RCC 7860 (cell line): Measurements from ENCODE around the gene TYRO3.

ENCODE experiments used
- DNase-seq: peaks from one replicate; pipeline ENCODE4 v3.0.0-alpha.2; 2015; ENCODE audit warnings: low spot score
- FAIRE-seq: peaks from 2 replicates; lab custom pipeline; 2012; peaks lifted over from hg19 to GRCh38; lab: Jason Lieb, UNC

The TYRO3 gene

GRCh38 chr15:41558400-41559238 lies at the start of gene TYRO3:
Gene TYRO3, plus strand, starts transcription at chr15:41559212. Its CDS starts 46 bp downstream, at chr15:41559258.
- DNase-seq (peak; percentile 19), FAIRE-seq (no peak)

DNA sequence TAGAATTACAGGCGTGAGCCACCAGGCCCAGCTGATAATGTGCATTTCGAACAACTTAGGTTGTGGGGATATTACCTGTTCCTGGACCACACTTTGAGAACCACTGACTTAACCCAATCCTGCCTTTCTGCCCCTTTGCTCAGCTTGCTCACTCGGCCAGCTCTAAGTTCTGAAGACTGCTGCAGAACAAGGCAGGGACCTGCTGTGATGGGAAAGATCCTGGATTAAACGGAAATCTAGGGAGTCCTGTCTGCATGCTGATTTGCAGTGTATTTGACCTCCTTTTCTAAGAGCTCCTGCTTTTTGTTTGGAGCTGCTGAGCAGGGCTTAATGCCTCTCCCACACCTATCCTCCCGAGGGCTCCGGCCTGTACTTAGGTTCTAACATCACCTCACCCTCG lies 48.3 kb upstream of the TYRO3 start:
- DNase-seq (no peak), FAIRE-seq (no peak)

- DNase-seq (no peak), FAIRE-seq (no peak)
Observed at GRCh38 chr15:41511331-41511898, 47.6 kb upstream of the TYRO3 start.

- FAIRE-seq (no peak), DNase-seq (no peak)
Observed at GRCh38 chr15:41511899-41512369, 47.1 kb upstream of the TYRO3 start.

GRCh38 chr15:41512512-41512939 lies 46.5 kb upstream of the TYRO3 start:
- FAIRE-seq, result no peak
- DNase-seq, result no peak

- DNase-seq, result no peak
- no peak for FAIRE-seq
Observed at GRCh38 chr15:41512940-41513505, 46.0 kb upstream of the TYRO3 start.

DNA sequence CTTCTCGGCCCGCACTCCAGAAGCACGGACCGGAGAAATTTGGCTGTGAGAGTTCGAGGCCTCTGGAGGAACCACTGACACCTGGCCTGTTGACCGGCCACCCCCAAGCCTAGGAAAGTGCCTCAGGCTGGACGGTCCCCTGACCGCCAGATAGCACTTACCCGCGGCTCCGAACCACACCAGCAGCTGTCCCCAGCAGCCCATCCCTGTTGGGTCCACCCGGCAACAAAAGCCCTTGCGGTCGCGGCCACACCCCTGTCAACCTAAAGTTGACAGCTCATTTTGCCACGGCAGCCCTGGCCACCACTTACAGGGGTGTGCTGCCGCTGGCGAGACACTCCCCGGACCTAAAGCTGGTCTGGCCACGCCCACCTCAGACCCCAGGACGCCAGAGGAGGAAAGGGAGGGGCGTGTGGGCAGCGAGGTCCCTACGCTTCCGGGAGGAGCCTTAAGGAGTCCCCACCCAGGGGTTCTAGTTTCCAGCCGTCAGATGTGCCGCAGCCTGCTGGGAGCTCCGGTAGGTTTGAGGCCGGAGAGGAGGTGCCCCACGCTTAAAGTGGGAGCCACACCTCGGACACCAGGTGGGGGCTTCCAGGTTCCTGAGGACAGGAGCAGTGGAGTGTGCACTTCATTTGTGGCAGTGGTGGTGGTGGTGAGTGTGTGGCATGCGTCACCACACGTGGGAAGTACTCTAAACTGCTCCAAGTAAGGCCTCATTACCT lies 45.3 kb upstream of the TYRO3 start, which contains the start of gene LTK:
Gene LTK, minus strand, starts transcription at position 322 of the 722 bp plus-strand sequence. Its CDS starts 118 bp downstream, at position 204.
- DNase-seq (no peak), FAIRE-seq (no peak)

- no peak for FAIRE-seq
- no peak for DNase-seq
Observed at GRCh38 chr15:41517895-41518449, 41.0 kb upstream of the TYRO3 start.

DNA sequence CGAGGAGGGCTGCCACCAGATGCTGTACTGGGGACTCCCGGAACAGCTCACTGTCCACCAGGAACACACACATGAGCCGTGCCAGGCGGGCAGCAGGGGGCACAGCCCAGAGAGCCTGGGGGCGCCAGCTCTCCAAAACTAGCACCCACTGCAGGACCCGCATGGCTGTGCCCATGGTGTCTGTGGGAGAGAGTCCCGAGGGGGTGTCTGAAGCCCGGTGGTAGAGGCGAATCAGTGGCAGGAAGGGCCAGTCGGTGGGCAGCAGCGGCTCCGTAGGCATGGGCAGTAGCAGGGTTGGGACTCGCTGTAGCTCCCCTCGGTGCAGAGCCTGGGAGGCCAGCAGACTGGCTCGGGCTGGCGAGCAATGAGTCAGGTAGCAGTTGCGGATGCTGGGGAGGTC lies 38.4 kb upstream of the TYRO3 start:
- DNase-seq, result no peak
- no peak for FAIRE-seq

DNA sequence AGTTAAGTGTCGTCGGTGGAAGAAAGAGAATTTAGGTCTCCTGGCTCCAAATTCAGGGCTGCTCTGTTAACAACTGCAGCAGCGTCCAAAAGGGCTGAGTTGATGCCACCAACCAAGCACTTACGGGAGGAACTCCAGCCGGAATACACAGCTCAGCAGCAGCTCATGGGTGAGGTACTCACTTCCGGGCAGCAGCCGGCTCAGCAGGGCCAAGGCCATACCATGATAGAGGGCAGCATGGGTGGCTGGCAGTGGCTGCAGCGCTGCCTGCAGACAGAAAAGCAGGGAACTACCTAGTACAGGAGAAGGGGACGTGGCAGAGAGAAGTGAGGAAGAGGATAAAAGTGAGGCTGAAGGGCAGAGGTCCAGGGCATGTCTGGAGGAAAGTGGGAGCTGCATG lies 37.4 kb upstream of the TYRO3 start:
- no peak for FAIRE-seq

GRCh38 chr15:41523097-41523496 lies 35.9 kb upstream of the TYRO3 start:
- no peak for FAIRE-seq

More for the DNA sequence above, 37.4 kb upstream of the TYRO3 start:
- DNase-seq, result no peak

DNA sequence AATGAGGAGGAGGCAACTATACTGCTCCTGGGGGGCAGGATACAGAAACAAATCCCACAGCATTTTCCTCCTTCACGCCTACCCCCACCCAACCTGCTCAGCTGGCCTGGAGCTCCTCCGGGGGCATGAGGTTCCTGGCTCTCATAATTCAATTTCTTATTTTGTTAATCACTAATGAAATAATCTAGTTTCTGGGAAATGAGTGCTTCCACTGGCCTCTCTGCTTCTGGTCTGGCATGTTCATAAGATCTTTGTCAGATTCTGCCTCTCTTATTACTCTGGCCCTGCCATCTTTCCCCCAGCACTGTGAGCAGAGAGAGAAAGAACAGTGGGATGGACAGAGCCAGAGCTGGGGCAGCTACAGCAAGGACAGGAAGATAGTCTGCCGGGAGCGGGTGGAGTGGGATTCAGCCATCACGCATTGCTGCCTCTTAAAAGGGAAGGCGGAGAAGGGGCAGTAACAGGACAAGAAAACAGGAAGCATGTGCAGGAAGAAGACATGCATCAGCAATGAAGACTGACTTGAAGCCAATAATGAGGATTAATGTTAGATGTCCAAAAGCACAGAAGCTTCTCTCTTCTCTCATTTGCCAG lies 28.6 kb upstream of the TYRO3 start:
- DNase-seq (no peak), FAIRE-seq (no peak)

More at GRCh38 chr15:41523097-41523496, 35.9 kb upstream of the TYRO3 start:
- DNase-seq, result no peak

GRCh38 chr15:41535544-41535943 lies 23.5 kb upstream of the TYRO3 start:
- no peak for DNase-seq
- no peak for FAIRE-seq

DNA sequence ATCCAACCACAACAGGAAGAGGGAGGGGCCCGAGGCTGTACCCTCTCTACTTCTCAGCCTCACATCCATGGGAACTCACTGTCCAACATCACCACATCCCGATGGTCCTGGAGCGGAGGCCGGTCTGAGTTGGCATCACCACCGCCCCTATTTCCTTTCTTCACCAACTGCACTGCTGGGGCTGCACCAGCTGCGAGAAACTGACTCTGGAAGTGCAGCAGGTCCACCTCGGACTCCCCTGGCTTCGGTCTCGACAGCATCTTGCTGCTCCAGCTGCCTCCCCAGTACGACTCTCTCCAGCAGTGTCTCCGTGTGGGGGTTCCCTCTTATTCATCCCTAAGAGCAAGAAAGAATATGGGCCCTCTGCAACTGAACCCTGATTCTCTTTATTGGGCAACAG lies 22.1 kb upstream of the TYRO3 start:
- no peak for DNase-seq
- no peak for FAIRE-seq

DNA sequence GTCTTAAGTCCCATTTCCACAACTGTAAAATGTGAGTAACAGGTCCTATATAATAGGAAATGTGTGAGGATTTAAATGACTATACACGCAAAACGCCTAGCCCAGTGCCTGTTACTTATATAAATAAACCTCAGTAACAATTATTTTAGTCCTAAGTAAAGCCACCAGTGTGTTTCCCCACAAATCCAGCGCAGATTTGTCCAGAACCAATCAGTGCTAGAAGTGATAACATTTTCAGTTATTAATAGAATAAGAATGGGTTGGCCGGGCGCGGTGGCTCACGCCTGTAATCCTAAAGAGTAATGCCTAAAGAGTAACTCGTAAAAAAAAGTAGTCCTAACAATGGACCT lies 15.5 kb upstream of the TYRO3 start:
- FAIRE-seq (no peak), DNase-seq (peak; percentile 8)

- FAIRE-seq, result no peak
- DNase-seq, result no peak
Observed at GRCh38 chr15:41544650-41545015, 14.4 kb upstream of the TYRO3 start.

DNA sequence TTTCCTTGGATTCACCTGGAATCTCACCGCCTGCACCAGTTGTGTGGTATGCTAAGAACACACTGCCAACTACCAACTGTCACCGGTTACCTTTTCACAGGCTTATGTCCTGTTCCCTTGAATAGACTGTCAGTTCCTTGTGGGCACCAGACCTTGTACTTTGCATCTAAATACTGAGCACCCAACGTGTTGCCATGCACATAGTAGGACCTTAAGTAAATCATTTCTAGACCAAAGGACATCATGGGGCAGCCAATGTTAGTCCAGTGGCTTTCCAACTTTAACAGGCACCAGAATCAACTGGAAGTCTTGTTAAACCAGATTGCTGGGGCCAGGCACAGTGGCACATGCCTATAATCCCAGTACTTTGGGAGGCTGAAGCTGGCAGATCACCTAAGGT lies 13.8 kb upstream of the TYRO3 start:
- no peak for DNase-seq
- no peak for FAIRE-seq

GRCh38 chr15:41546851-41547786 lies 11.9 kb upstream of the TYRO3 start:
- peak; percentile 12 for FAIRE-seq

DNA sequence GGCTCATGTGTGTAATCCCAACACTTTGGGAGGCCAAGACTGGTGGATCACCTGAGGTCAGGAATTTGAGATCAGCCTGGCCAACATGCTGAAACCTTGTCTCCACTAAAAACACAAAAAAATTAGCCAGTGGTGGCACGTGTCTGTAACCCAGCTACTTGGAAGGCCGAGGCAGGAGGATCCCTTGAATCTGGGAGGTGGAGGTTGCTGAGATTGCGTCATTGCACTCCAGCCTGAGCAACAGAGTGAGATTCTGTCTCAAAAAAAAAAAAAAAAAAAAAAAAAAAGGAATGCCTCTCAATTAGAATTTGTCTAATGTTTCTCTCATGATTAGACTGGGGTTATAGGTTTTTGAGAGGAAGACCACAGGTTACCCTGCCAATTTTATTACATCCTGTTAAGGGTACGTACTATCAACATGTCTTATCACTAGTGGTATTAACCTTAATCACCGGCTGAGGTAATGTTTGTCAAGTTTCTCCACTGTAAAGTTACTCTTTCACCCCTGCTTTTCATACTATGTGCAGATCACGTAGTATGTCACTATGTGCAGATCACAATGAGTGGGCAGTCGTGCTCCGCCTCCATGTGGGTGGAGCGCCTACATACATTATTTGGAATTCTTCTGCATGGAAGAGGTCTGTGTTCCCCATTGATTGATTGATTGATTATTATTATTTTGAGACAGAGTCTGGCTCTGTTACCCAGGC lies 8.8 kb upstream of the TYRO3 start:
- FAIRE-seq (no peak), DNase-seq (no peak)

More at GRCh38 chr15:41546851-41547786, 11.9 kb upstream of the TYRO3 start:
- peak; percentile 64 for DNase-seq
